ENCODE data around the gene SH3TC2.

SH3TC2 gene

GRCh38 chr5:148961261-148962199 lies 101.3 kb downstream of the SH3TC2 start:
- Histone ChIP-seq H3K79me2 (no peaks in the 10 kb centered on the region), H3K4me1 (peaks cover 43% of the 10 kb centered on the region), H3K36me3 (ENCODE audit: control insufficient read depth, insufficient read depth, low read length) (no peaks in the 10 kb centered on the region), H3K4me2 (ENCODE audit: low read length) (no peak overlapping the region), H3K9me3 (ENCODE audit: control insufficient read depth, low read length) (no peaks in the 10 kb centered on the region), H3K9ac (no peak overlapping the region), H3K4me3 (ENCODE audit: low read depth, low read length) (no peak overlapping the region), H2AFZ (no peak overlapping the region), H3K27ac (peak overlapping the region; percentile 34), H3K27me3 (ENCODE audit: control insufficient read depth, insufficient read depth, low read length) (no peaks in the 10 kb centered on the region)
- TF ChIP-seq CTCF (IDR thresholded peaks at IDR 0.05), result no peak

- no peak overlapping the region for H2AFZ ChIP-seq
- H3K9ac ChIP-seq, result no peak overlapping the region
- H3K4me2 ChIP-seq (ENCODE audit: low read length), result no peak overlapping the region
- H3K27me3 ChIP-seq (ENCODE audit: control insufficient read depth, insufficient read depth, low read length), result no peaks in the 10 kb centered on the region
- H3K27ac ChIP-seq, result no peak overlapping the region
- peaks cover 36% of the 10 kb centered on the region for H3K4me1 ChIP-seq
- H3K9me3 ChIP-seq (ENCODE audit: control insufficient read depth, low read length), result no peaks in the 10 kb centered on the region
- no peaks in the 10 kb centered on the region for H3K79me2 ChIP-seq
- TF ChIP-seq CTCF (IDR thresholded peaks at IDR 0.05), result no peak
- no peaks in the 10 kb centered on the region for H3K36me3 ChIP-seq (ENCODE audit: control insufficient read depth, insufficient read depth, low read length)
- H3K4me3 ChIP-seq (ENCODE audit: low read depth, low read length), result no peak overlapping the region
These were observed 102.6 kb downstream of the SH3TC2 start for GRCh38 chr5:148960070-148960769.

- H3K4me1 ChIP-seq, result peaks cover 39% of the 10 kb centered on the region
- H3K79me2 ChIP-seq, result no peaks in the 10 kb centered on the region
- no peak overlapping the region for H3K4me2 ChIP-seq (ENCODE audit: low read length)
- no peaks in the 10 kb centered on the region for H3K27me3 ChIP-seq (ENCODE audit: control insufficient read depth, insufficient read depth, low read length)
- H2AFZ ChIP-seq, result peak overlapping the region; percentile 11
- H3K36me3 ChIP-seq (ENCODE audit: control insufficient read depth, insufficient read depth, low read length), result no peaks in the 10 kb centered on the region
- H3K27ac ChIP-seq, result no peak overlapping the region
- no peaks in the 10 kb centered on the region for H3K9me3 ChIP-seq (ENCODE audit: control insufficient read depth, low read length)
- TF ChIP-seq CTCF (IDR thresholded peaks at IDR 0.05), result peak; percentile 91
- H3K9ac ChIP-seq, result peak overlapping the region; percentile 9
- H3K4me3 ChIP-seq (ENCODE audit: low read depth, low read length), result no peak overlapping the region
These were observed 105.2 kb downstream of the SH3TC2 start for GRCh38 chr5:148957591-148958202.

GRCh38 chr5:148956477-148957385 lies 106.1 kb downstream of the SH3TC2 start:
- Histone ChIP-seq H3K9ac (no peak overlapping the region), H3K36me3 (ENCODE audit: control insufficient read depth, insufficient read depth, low read length) (no peaks in the 10 kb centered on the region), H2AFZ (peak overlapping the region; percentile 59), H3K9me3 (ENCODE audit: control insufficient read depth, low read length) (no peaks in the 10 kb centered on the region), H3K79me2 (no peaks in the 10 kb centered on the region), H3K4me2 (ENCODE audit: low read length) (no peak overlapping the region), H3K27me3 (ENCODE audit: control insufficient read depth, insufficient read depth, low read length) (no peaks in the 10 kb centered on the region), H3K4me1 (peaks cover 36% of the 10 kb centered on the region), H3K4me3 (ENCODE audit: low read depth, low read length) (no peak overlapping the region), H3K27ac (no peak overlapping the region)
- TF ChIP-seq CTCF (IDR thresholded peaks at IDR 0.05), result no peak
